HepG2 (cell line): ENCODE measurements around the gene ZFP36L2. TPM values are rescaled to one million over a fixed set of nuclear protein-coding genes. Genes with fewer than 3 reads are reported as not detected.
A peak's percentile ranks its signal among the peaks of the same experiment; 100 is the strongest.

Source experiments
- BRCA1 ChIP-seq: sonication (generic); formaldehyde crosslinking; IDR thresholded peaks from 2 replicates; pipeline ENCODE4 v1.4.0; 2020; ENCODE audit warnings: missing genetic modification reagents
- DDIT3 ChIP-seq: sonication (generic); formaldehyde crosslinking; IDR thresholded peaks from 2 replicates; pipeline ENCODE4 v1.4.0; 2020; ENCODE audit warnings: mild to moderate bottlenecking, missing genetic modification reagents
- ETV5 ChIP-seq: IDR thresholded peaks from 2 replicates; pipeline ENCODE4 v1.6.1; 2018; ENCODE audit warnings: missing biosample characterization, missing genetic modification reagents, inconsistent platforms, borderline replicate concordance
- HES4 ChIP-seq: sonication (generic); formaldehyde crosslinking; IDR thresholded peaks from 2 replicates; pipeline ENCODE4 v1.9.0; 2021; ENCODE audit warnings: mild to moderate bottlenecking, missing genetic modification reagents, borderline replicate concordance
- LBX2 ChIP-seq: sonication (generic); formaldehyde crosslinking; IDR thresholded peaks from 2 replicates; pipeline ENCODE4 v1.5.0; 2020; ENCODE audit warnings: missing genetic modification reagents, mild to moderate bottlenecking, borderline replicate concordance
- MBD4 ChIP-seq: IDR thresholded peaks from 2 replicates; pipeline ENCODE4 v1.6.1; 2012; ENCODE audit warnings: low read length, inconsistent platforms, borderline replicate concordance
- NFKB2 ChIP-seq: sonication (generic); formaldehyde crosslinking; IDR thresholded peaks from 2 replicates; pipeline ENCODE4 v1.4.0; 2020; ENCODE audit warnings: missing genetic modification reagents, borderline replicate concordance
- PRPF4 ChIP-seq: fragments of 200-400 bp; formaldehyde crosslinking; IDR thresholded peaks from 2 replicates; pipeline ENCODE4 v1.6.1; 2016; ENCODE audit warnings: low read length, low read depth; ENCODE audit not compliant: poor library complexity, severe bottlenecking
- ZNF543 ChIP-seq: sonication (generic); formaldehyde crosslinking; IDR thresholded peaks from 2 replicates; pipeline ENCODE4 v1.4.0; 2020; ENCODE audit warnings: mild to moderate bottlenecking, missing genetic modification reagents
- ZNF639 ChIP-seq: conservative IDR thresholded peaks from 2 replicates; pipeline ENCODE4 v1.6.1; 2018; ENCODE audit warnings: missing genetic modification reagents
- ZNF660 ChIP-seq: sonication (generic); formaldehyde crosslinking; IDR thresholded peaks from 2 replicates; pipeline ENCODE4 v1.5.1; 2020; ENCODE audit warnings: mild to moderate bottlenecking, low read depth, missing genetic modification reagents, borderline replicate concordance
- ZNF780A ChIP-seq: sonication (generic); formaldehyde crosslinking; IDR thresholded peaks from 2 replicates; pipeline ENCODE4 v1.8.0; 2022; ENCODE audit warnings: mild to moderate bottlenecking, missing genetic modification reagents, moderate library complexity
- ZSCAN30 ChIP-seq: sonication (generic); formaldehyde crosslinking; IDR thresholded peaks from 2 replicates; pipeline ENCODE4 v1.5.0; 2020; ENCODE audit warnings: mild to moderate bottlenecking, missing genetic modification reagents
- polyA plus RNA-seq, 8 experiments: library from polyadenylated mRNA; depleted of rRNA in 3 of 8; stranded (reverse) in 7 of 8; unstranded in 1 of 8; fragments of >200 nt; fragmentation: Illumina TruSeq in 4 of 8; extraction: Trizol in 4 of 8; gene quantifications; 2 replicates each; pipeline versions ENCODE4 v1.2.1 to v1.2.3, GENCODE V29; 2011 to 2016; ENCODE audit warnings: low read depth in 4 of 8, missing spikeins in 1 of 8, mixed read lengths in 1 of 8; ENCODE audit not compliant: insufficient read depth in 1 of 8
- total RNA-seq, 5 experiments: library from RNA; depleted of rRNA; stranded (reverse); fragments of >200 nt; fragmentation: Illumina TruSeq; extraction: Trizol; gene quantifications; 2 replicates each; pipeline ENCODE4 v1.2.3, GENCODE V29; 2016; ENCODE audit warnings: low read depth in 1 of 5
- TF ChIP-seq, protein P1 (sequence below): sonication (generic); formaldehyde crosslinking; IDR thresholded peaks from 2 replicates; pipeline ENCODE4 v1.4.0; 2020; ENCODE audit warnings: mild to moderate bottlenecking, low read depth, missing genetic modification reagents
- TF ChIP-seq, protein P2 (sequence below): IDR thresholded peaks from 2 replicates; pipeline ENCODE4 v1.6.1; 2016; ENCODE audit warnings: low read depth
- TF ChIP-seq, protein P3 (sequence below): sonication (generic); formaldehyde crosslinking; conservative IDR thresholded peaks from 2 replicates; pipeline ENCODE4 v1.4.0; 2020; ENCODE audit warnings: missing genetic modification reagents
- TF ChIP-seq, protein P4 (sequence below): sonication (generic); formaldehyde crosslinking; IDR thresholded peaks from 2 replicates; pipeline ENCODE4 v1.5.1; 2020; ENCODE audit warnings: missing genetic modification reagents, mild to moderate bottlenecking, borderline replicate concordance
- TF ChIP-seq, protein P5 (sequence below): IDR thresholded peaks from 2 replicates; pipeline ENCODE4 v1.6.1; 2016; ENCODE audit warnings: low read depth, borderline replicate concordance
- TF ChIP-seq, protein P6 (sequence below): IDR thresholded peaks from 2 replicates; pipeline ENCODE4 v1.6.1; 2012; ENCODE audit warnings: low read depth, low read length, improper control_type of control experiment

The ZFP36L2 gene
- total and polyA plus RNA-seq, 2 of the 13 experiments (the other 11 are each of a cell fraction or from before 2014, with no cell fraction given): 11.2 to 21.8 TPM

DNA sequence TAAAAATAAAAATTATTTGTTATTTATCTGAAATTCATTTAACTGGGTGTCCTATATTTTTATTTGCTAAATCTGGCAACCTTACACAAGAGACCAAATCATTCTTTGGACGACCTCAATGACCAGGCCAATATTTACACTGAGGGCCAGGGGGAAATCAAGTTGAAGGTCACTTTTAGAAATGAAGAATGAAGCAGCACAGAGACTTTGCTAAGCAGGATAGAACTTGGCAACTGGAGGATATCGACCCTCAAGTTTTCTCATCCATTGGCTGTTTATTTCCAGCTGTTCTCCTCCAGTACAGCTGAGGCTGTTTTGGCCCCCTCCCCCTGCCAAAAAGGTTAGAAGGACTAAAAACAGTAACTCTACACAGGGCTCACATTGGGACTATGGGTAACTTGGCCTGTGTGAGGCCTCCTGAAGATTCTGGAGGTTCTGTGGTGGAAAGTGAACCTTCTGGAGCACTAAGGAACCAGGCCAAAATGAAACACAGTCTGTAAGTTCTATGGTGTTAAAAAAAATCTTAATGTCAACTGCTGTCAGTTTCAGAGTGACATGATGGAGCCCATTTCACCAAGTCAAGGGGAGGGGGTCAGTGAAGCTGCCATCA is 32.2 kb upstream of the ZFP36L2 start (continued):
- TF ChIP-seq, protein P1, sequence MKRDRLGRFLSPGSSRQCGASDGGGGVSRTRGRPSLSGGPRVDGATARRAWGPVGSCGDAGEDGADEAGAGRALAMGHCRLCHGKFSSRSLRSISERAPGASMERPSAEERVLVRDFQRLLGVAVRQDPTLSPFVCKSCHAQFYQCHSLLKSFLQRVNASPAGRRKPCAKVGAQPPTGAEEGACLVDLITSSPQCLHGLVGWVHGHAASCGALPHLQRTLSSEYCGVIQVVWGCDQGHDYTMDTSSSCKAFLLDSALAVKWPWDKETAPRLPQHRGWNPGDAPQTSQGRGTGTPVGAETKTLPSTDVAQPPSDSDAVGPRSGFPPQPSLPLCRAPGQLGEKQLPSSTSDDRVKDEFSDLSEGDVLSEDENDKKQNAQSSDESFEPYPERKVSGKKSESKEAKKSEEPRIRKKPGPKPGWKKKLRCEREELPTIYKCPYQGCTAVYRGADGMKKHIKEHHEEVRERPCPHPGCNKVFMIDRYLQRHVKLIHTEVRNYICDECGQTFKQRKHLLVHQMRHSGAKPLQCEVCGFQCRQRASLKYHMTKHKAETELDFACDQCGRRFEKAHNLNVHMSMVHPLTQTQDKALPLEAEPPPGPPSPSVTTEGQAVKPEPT: no peak
- TF ChIP-seq NFKB2 (CRISPR knock-in tag) (no peak), PRPF4 (no peak), LBX2 (no peak), ZNF780A (CRISPR knock-in tag) (no peak), ETV5 (CRISPR knock-in tag) (peak; percentile 59; the same call in 1 of the 2 replicates), ZNF639 (CRISPR knock-in tag) (no peak; the same call in 1 of the 2 replicates), HES4 (no peak), ZNF660 (CRISPR knock-in tag) (no peak), MBD4 (no peak), BRCA1 (CRISPR knock-in tag) (no peak), ZNF543 (CRISPR knock-in tag) (no peak), ZSCAN30 (CRISPR knock-in tag) (no peak), DDIT3 (no peak)
- TF ChIP-seq, protein P2, sequence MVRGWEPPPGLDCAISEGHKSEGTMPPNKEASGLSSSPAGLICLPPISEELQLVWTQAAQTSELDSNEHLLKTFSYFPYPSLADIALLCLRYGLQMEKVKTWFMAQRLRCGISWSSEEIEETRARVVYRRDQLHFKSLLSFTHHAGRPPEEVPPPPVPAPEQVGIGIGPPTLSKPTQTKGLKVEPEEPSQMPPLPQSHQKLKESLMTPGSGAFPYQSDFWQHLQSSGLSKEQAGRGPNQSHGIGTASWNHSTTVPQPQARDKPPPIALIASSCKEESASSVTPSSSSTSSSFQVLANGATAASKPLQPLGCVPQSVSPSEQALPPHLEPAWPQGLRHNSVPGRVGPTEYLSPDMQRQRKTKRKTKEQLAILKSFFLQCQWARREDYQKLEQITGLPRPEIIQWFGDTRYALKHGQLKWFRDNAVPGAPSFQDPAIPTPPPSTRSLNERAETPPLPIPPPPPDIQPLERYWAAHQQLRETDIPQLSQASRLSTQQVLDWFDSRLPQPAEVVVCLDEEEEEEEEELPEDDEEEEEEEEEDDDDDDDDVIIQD (CRISPR knock-in tag): peak; percentile 83; the same call in 1 of the 2 replicates
- TF ChIP-seq, protein P3, sequence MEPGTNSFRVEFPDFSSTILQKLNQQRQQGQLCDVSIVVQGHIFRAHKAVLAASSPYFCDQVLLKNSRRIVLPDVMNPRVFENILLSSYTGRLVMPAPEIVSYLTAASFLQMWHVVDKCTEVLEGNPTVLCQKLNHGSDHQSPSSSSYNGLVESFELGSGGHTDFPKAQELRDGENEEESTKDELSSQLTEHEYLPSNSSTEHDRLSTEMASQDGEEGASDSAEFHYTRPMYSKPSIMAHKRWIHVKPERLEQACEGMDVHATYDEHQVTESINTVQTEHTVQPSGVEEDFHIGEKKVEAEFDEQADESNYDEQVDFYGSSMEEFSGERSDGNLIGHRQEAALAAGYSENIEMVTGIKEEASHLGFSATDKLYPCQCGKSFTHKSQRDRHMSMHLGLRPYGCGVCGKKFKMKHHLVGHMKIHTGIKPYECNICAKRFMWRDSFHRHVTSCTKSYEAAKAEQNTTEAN: no peak
- TF ChIP-seq, protein P4, sequence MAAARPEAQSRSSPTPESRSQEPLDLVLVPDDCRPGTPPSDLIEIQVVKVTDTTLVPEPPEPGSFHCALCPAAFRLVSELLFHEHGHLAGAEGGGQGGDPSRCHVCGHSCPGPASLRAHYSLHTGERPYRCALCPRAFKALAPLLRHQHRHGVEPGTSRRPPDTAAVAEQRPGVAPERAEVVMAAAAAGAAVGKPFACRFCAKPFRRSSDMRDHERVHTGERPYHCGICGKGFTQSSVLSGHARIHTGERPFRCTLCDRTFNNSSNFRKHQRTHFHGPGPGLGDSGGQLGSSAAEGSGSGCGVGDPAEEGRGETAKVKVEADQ: no peak; the same call in 1 of the 2 replicates
- TF ChIP-seq, protein P5, sequence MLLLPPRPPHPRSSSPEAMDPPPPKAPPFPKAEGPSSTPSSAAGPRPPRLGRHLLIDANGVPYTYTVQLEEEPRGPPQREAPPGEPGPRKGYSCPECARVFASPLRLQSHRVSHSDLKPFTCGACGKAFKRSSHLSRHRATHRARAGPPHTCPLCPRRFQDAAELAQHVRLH (CRISPR knock-in tag): 0 out of 2 replicates have a peak, but pooled peaks have one; percentile 31
- TF ChIP-seq, protein P6, sequence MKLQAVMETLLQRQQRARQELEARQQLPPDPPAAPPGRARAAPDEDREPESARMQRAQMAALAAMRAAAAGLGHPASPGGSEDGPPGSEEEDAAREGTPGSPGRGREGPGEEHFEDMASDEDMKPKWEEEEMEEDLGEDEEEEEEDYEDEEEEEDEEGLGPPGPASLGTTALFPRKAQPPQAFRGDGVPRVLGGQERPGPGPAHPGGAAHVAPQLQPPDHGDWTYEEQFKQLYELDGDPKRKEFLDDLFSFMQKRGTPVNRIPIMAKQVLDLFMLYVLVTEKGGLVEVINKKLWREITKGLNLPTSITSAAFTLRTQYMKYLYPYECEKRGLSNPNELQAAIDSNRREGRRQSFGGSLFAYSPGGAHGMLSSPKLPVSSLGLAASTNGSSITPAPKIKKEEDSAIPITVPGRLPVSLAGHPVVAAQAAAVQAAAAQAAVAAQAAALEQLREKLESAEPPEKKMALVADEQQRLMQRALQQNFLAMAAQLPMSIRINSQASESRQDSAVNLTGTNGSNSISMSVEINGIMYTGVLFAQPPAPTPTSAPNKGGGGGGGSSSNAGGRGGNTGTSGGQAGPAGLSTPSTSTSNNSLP: peak; percentile 98
